ENCODE measurements around the gene U2SURP. TPM values are rescaled to one million over a fixed set of nuclear protein-coding genes. Genes with fewer than 3 reads are reported as not detected.
"Not testable (repeated sequence)": the region's sequence is repeated elsewhere in the genome, so short reads cannot be mapped to it uniquely, and the experiment has no call there.

U2SURP gene
- total RNA-seq, 2 experiments from 2014 or later = 164 to 179 TPM

DNA sequence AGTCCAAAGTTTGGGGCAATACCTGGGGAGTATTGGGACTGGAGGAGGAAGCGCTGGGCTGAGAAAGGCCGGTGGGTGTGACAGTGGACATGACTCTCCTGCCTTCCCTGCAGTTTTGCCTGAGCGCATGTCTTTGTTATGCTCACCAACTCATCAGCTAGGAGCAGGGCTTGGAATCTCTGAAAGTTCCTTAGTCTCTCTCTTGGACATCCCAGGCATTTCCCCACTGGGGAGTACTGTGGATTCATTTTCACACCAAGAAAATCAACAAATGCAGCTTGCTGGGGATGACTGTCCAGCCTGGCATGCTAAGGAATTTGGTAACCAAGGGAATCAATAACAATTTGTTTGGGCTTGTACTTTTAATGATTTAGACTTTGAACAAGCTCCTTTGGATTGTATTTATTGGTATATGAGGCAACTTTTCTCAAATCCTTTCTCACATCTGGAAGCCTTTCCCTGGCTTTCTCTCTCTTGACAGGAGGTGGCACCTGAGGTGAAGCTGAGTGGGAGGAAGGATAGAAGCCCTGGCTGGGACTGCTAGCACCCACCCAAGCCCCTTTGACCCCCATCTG, 69.7 kb downstream of the U2SURP start:
- intact Hi-C loops (cut with DNase I, micrococcal nuclease) = no loop called here
- no peaks in the 10 kb centered on the region for H3K27me3 Mint-ChIP-seq
- no peak overlapping the region for H3K27ac ChIP-seq (ENCODE audit: low read depth in 1 of 2, low read length in 2 of 2)
- no peaks in the 10 kb centered on the region for H3K36me3 Mint-ChIP-seq (ENCODE audit: low read depth)
- no peak for DNase-seq
- POLR2A ChIA-PET = no interaction called here
- no peak overlapping the region for H3K4me3 ChIP-seq (ENCODE audit: low read length)
- H3K27ac Mint-ChIP-seq = no peak overlapping the region
- no peaks in the 10 kb centered on the region for H3K4me1 ChIP-seq (ENCODE audit: insufficient read depth, low read length)
- H3K36me3 ChIP-seq (ENCODE audit: insufficient read depth, low read length) = no peaks in the 10 kb centered on the region
- H3K27me3 ChIP-seq (ENCODE audit: control insufficient read depth in 1 of 2, insufficient read depth in 2 of 2, low read length in 2 of 2) = no peaks in the 10 kb centered on the region
- ATAC-seq (ENCODE audit: poor library complexity) = no peak
- CTCF ChIA-PET = no interaction called here
- TF ChIP-seq, protein P1, sequence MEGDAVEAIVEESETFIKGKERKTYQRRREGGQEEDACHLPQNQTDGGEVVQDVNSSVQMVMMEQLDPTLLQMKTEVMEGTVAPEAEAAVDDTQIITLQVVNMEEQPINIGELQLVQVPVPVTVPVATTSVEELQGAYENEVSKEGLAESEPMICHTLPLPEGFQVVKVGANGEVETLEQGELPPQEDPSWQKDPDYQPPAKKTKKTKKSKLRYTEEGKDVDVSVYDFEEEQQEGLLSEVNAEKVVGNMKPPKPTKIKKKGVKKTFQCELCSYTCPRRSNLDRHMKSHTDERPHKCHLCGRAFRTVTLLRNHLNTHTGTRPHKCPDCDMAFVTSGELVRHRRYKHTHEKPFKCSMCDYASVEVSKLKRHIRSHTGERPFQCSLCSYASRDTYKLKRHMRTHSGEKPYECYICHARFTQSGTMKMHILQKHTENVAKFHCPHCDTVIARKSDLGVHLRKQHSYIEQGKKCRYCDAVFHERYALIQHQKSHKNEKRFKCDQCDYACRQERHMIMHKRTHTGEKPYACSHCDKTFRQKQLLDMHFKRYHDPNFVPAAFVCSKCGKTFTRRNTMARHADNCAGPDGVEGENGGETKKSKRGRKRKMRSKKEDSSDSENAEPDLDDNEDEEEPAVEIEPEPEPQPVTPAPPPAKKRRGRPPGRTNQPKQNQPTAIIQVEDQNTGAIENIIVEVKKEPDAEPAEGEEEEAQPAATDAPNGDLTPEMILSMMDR (IDR thresholded peaks at IDR 0.05) = no peak
- H3K9me3 Mint-ChIP-seq = no peaks in the 10 kb centered on the region
- no peaks in the 10 kb centered on the region for H3K4me1 Mint-ChIP-seq (ENCODE audit: low read depth)
- H3K4me3 Mint-ChIP-seq = no peak overlapping the region
- no peaks in the 10 kb centered on the region for H3K9me3 ChIP-seq (ENCODE audit: control insufficient read depth in 1 of 2, insufficient read depth in 1 of 2, low read length in 2 of 2)

DNA sequence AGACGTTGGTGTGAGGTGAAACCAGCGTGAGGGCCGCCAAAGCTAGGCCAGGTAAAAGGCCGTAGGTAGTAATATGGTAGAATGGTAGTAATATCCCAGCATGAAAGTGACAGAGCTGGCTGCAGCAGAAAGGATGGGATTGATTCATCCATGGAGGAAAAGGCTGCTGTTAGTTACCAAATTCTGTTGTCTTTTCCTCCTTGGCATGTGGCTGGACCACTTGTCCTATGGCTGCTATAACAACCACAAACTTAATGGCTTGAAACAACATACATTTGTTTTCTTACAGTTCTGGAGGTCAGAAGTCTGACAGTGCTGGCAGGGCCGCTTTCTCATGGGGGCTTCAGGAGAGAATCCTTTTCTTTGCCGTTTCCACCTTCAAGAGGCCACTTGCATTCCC, 70.4 kb downstream of the U2SURP start:
- CTCF ChIA-PET = no interaction called here
- Histone ChIP-seq H3K4me1 (ENCODE audit: insufficient read depth, low read length) (no peaks in the 10 kb centered on the region), H3K9me3 (ENCODE audit: control insufficient read depth in 1 of 2, insufficient read depth in 1 of 2, low read length in 2 of 2) (no peaks in the 10 kb centered on the region), H3K36me3 (ENCODE audit: insufficient read depth, low read length) (no peaks in the 10 kb centered on the region), H3K27me3 (ENCODE audit: control insufficient read depth in 1 of 2, insufficient read depth in 2 of 2, low read length in 2 of 2) (no peaks in the 10 kb centered on the region), H3K27ac (ENCODE audit: low read depth in 1 of 2, low read length in 2 of 2) (no peak overlapping the region), H3K4me3 (ENCODE audit: low read length) (no peak overlapping the region)
- no peak overlapping the region for H3K27ac Mint-ChIP-seq
- no peak overlapping the region for H3K4me3 Mint-ChIP-seq
- H3K36me3 Mint-ChIP-seq (ENCODE audit: low read depth) = no peaks in the 10 kb centered on the region
- DNase-seq (no peak), ATAC-seq (ENCODE audit: poor library complexity) (no peak)
- TF ChIP-seq, protein P1 (IDR thresholded peaks at IDR 0.05) = no peak
- intact Hi-C loops (cut with DNase I, micrococcal nuclease) = no loop called here
- POLR2A ChIA-PET = no interaction called here
- H3K9me3 Mint-ChIP-seq = no peaks in the 10 kb centered on the region
- H3K4me1 Mint-ChIP-seq (ENCODE audit: low read depth) = no peaks in the 10 kb centered on the region
- H3K27me3 Mint-ChIP-seq = no peaks in the 10 kb centered on the region

DNA sequence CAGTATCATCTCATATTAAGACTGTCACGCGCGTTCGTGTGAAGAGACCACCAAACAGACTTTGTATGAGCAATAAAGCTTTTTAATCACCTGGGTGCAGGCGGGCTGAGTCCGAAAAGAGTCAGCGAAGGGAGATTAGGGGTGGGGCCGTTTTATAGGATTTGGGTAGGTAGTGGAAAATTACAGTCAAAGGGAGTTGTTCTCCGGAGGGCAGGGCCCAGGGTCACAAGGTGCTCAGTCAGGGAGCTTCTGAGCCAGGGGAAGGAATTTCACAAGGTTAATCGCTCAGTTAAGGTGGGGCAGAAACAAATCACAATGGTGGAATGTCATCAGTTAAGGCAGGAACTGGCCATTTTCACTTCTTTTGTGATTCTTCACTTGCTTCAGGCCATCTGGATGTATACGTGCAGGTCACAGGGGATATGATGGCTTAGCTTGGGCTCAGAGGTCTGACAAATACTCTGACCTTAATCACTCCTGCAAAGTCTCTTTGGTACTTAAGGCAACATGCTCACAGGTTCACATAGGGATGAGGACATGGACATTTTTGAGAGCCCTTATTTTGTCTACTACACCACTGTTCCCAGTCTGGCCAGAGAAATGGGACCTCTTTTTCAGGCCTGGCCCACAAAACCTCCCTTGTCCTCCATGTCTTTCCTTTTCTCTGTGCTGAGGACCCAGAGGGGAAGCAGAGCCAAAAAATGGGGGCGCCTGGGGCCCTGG, 71.1 kb downstream of the U2SURP start:
- H3K27ac Mint-ChIP-seq; CTCF ChIA-PET; intact Hi-C loops (cut with DNase I, micrococcal nuclease): not testable (repeated sequence)

DNA sequence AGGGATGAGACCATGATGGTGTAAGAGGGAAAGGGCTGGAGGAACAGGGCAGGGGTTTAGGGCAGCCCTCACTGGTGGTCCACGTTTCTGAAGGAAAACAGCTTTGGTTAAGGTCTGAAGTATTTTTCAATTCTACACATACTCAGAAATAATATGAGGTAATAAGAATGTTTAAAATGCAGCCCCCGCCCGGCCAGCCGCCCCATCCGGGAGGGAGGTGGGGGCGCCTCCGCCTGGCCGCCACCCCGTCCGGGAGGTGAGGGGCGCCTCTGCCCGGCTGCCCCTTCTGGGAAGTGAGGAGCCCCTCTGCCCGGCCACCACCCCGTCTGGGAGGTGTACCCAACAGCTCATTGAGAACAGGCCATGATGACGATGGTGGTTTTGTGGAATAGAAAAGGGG, 72.2 kb downstream of the U2SURP start:
- H3K9me3 ChIP-seq (ENCODE audit: control insufficient read depth in 1 of 2, insufficient read depth in 1 of 2, low read length in 2 of 2); H3K9me3 Mint-ChIP-seq; H3K4me3 ChIP-seq (ENCODE audit: low read length); H3K4me1 ChIP-seq (ENCODE audit: insufficient read depth, low read length); H3K27ac Mint-ChIP-seq; CTCF ChIA-PET; intact Hi-C loops (cut with DNase I, micrococcal nuclease); DNase-seq; H3K4me3 Mint-ChIP-seq; H3K27ac ChIP-seq (ENCODE audit: low read depth in 1 of 2, low read length in 2 of 2); H3K27me3 ChIP-seq (ENCODE audit: control insufficient read depth in 1 of 2, insufficient read depth in 2 of 2, low read length in 2 of 2); ATAC-seq (ENCODE audit: poor library complexity); H3K4me1 Mint-ChIP-seq (ENCODE audit: low read depth); H3K36me3 Mint-ChIP-seq (ENCODE audit: low read depth); POLR2A ChIA-PET; H3K36me3 ChIP-seq (ENCODE audit: insufficient read depth, low read length); H3K27me3 Mint-ChIP-seq: not testable (repeated sequence)

More for the DNA sequence above, 71.1 kb downstream of the U2SURP start:
- H3K27me3 ChIP-seq (ENCODE audit: control insufficient read depth in 1 of 2, insufficient read depth in 2 of 2, low read length in 2 of 2); H3K4me3 ChIP-seq (ENCODE audit: low read length); H3K9me3 ChIP-seq (ENCODE audit: control insufficient read depth in 1 of 2, insufficient read depth in 1 of 2, low read length in 2 of 2); POLR2A ChIA-PET; H3K4me3 Mint-ChIP-seq; H3K4me1 Mint-ChIP-seq (ENCODE audit: low read depth); H3K36me3 Mint-ChIP-seq (ENCODE audit: low read depth); H3K4me1 ChIP-seq (ENCODE audit: insufficient read depth, low read length); DNase-seq; H3K36me3 ChIP-seq (ENCODE audit: insufficient read depth, low read length); ATAC-seq (ENCODE audit: poor library complexity); H3K9me3 Mint-ChIP-seq; H3K27ac ChIP-seq (ENCODE audit: low read depth in 1 of 2, low read length in 2 of 2); H3K27me3 Mint-ChIP-seq: not testable (repeated sequence)

DNA sequence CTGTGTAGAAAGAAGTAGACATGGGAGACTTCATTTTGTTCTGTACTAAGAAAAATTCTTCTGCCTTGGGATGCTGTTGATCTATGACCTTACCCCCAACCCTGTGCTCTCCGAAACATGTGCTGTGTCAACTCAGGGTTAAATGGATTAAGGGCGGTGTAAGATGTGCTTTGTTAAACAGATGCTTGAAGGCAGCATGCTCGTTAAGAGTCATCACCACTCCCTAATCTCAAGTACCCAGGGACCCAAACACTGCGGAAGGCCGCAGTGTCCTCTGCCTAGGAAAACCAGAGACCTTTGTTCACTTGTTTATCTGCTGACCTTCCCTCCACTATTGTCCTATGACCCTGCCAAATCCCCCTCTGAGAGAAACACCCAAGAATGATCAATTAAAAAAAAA, 72.6 kb downstream of the U2SURP start:
- ATAC-seq (ENCODE audit: poor library complexity); H3K27ac ChIP-seq (ENCODE audit: low read depth in 1 of 2, low read length in 2 of 2); POLR2A ChIA-PET; H3K27me3 ChIP-seq (ENCODE audit: control insufficient read depth in 1 of 2, insufficient read depth in 2 of 2, low read length in 2 of 2); H3K27me3 Mint-ChIP-seq; H3K4me1 Mint-ChIP-seq (ENCODE audit: low read depth); CTCF ChIA-PET; H3K4me3 ChIP-seq (ENCODE audit: low read length); H3K9me3 Mint-ChIP-seq; H3K4me3 Mint-ChIP-seq; H3K36me3 Mint-ChIP-seq (ENCODE audit: low read depth); intact Hi-C loops (cut with DNase I, micrococcal nuclease); H3K36me3 ChIP-seq (ENCODE audit: insufficient read depth, low read length); H3K4me1 ChIP-seq (ENCODE audit: insufficient read depth, low read length); H3K9me3 ChIP-seq (ENCODE audit: control insufficient read depth in 1 of 2, insufficient read depth in 1 of 2, low read length in 2 of 2); DNase-seq; H3K27ac Mint-ChIP-seq: not testable (repeated sequence)
